WTC11 (cell line): ENCODE measurements around the gene TAC4. TPM values are rescaled to one million over a fixed set of nuclear protein-coding genes. Genes with fewer than 3 reads are reported as not detected.

ENCODE experiments used
- ATAC-seq: fragments of 200-7000 bp; cut with Tn5 transposase; 2 replicates; pipeline ENCODE4 v1.10.0; 2021; ENCODE audit warnings: mild to moderate bottlenecking, moderate library complexity
- CTCF ChIA-PET: fragments of 300-600 bp; sonication (Branson Sonifier 250); formaldehyde crosslinking; loops from one replicate; lab custom pipeline; 2021; ENCODE audit warnings: antibody characterized with exemption; lab: Charles Lee
- POLR2A ChIA-PET: fragments of 350-600 bp; sonication (Branson Sonifier 250); formaldehyde crosslinking; loops from one replicate; lab custom pipeline; 2021; ENCODE audit warnings: antibody characterized with exemption; lab: Charles Lee
- DNase-seq: peaks from one replicate; pipeline ENCODE4 v3.0.0; 2021; ENCODE audit warnings: low spot score
- H3K27ac Mint-ChIP-seq: 2 replicates; pipeline ENCODE4 v1.8.0; 2021; ENCODE audit warnings: mixed read lengths
- H3K27me3 Mint-ChIP-seq: 2 replicates; pipeline ENCODE4 v1.8.0; 2021; ENCODE audit warnings: low read depth, mild to moderate bottlenecking, moderate library complexity, mixed read lengths
- H3K36me3 Mint-ChIP-seq: 2 replicates; pipeline ENCODE4 v1.8.0; 2021; ENCODE audit warnings: mixed read lengths
- H3K4me1 Mint-ChIP-seq: 2 replicates; pipeline ENCODE4 v1.8.0; 2022; ENCODE audit warnings: mixed read lengths
- H3K4me3 Mint-ChIP-seq: 2 replicates; pipeline ENCODE4 v1.8.0; 2021; ENCODE audit warnings: mild to moderate bottlenecking, moderate library complexity, mixed read lengths
- H3K9me3 Mint-ChIP-seq: 2 replicates; pipeline ENCODE4 v1.8.0; 2021; ENCODE audit warnings: mixed read lengths
- ARID4B ChIP-seq: sonication (generic); formaldehyde crosslinking; IDR thresholded peaks from 2 replicates; pipeline ENCODE4 v1.8.0; 2023; ENCODE audit warnings: missing genetic modification reagents, mild to moderate bottlenecking, borderline replicate concordance
- ELF4 ChIP-seq: sonication (generic); formaldehyde crosslinking; IDR thresholded peaks from 2 replicates; pipeline ENCODE4 v1.8.1; 2022; ENCODE audit warnings: low read depth, mild to moderate bottlenecking, moderate library complexity, missing genetic modification reagents
- EMX1 ChIP-seq: fragments of 250-450 bp; sonication (Bioruptor Pico); IDR thresholded peaks from 2 replicates; pipeline ENCODE4 v1.8.0; 2021; ENCODE audit warnings: mild to moderate bottlenecking
- FOXP1 ChIP-seq: sonication (generic); formaldehyde crosslinking; IDR thresholded peaks from 2 replicates; pipeline ENCODE4 v1.8.0; 2022; ENCODE audit warnings: missing genetic modification reagents, mild to moderate bottlenecking, moderate library complexity, borderline replicate concordance
- HMGXB4 ChIP-seq: sonication (generic); formaldehyde crosslinking; IDR thresholded peaks from 2 replicates; pipeline ENCODE4 v1.8.1; 2023; ENCODE audit warnings: mild to moderate bottlenecking, moderate library complexity, missing genetic modification reagents
- IRF1 ChIP-seq: sonication (generic); formaldehyde crosslinking; IDR thresholded peaks from 2 replicates; pipeline ENCODE4 v1.8.0; 2023; ENCODE audit warnings: missing genetic modification reagents
- JUN ChIP-seq: sonication (generic); formaldehyde crosslinking; IDR thresholded peaks from 2 replicates; pipeline ENCODE4 v1.8.0; 2023; ENCODE audit warnings: mild to moderate bottlenecking, missing genetic modification reagents
- KAT7 ChIP-seq: sonication (generic); formaldehyde crosslinking; IDR thresholded peaks from 2 replicates; pipeline ENCODE4 v1.8.1; 2023; ENCODE audit warnings: missing genetic modification reagents, mild to moderate bottlenecking, borderline replicate concordance
- SOX15 ChIP-seq: fragments of 250-450 bp; sonication (Bioruptor Pico); IDR thresholded peaks from 2 replicates; pipeline ENCODE4 v1.9.0; 2021; ENCODE audit warnings: mild to moderate bottlenecking
- USF1 ChIP-seq: sonication (generic); formaldehyde crosslinking; IDR thresholded peaks from 2 replicates; pipeline ENCODE4 v1.8.0; 2022; ENCODE audit warnings: mild to moderate bottlenecking, missing genetic modification reagents
- ZNF121 ChIP-seq: sonication (generic); formaldehyde crosslinking; IDR thresholded peaks from 2 replicates; pipeline ENCODE4 v1.8.0; 2023; ENCODE audit warnings: missing genetic modification reagents
- ZNF317 ChIP-seq: sonication (generic); formaldehyde crosslinking; IDR thresholded peaks from 2 replicates; pipeline ENCODE4 v1.8.1; 2023; ENCODE audit warnings: low read depth, mild to moderate bottlenecking, moderate library complexity, missing genetic modification reagents, borderline replicate concordance
- ZNF532 ChIP-seq: fragments of 250-450 bp; sonication (Bioruptor Pico); IDR thresholded peaks from 2 replicates; pipeline ENCODE4 v1.9.0; 2021; ENCODE audit warnings: mild to moderate bottlenecking, borderline replicate concordance
- total RNA-seq: library from RNA; stranded (reverse); gene quantifications from 3 replicates; pipeline ENCODE4 v1.2.3, GENCODE V29; 2021

Gene TAC4
- total RNA-seq, 1 experiment from 2014 or later, result not detected

GRCh38 chr17:49891271-49891670 lies 43.4 kb upstream of the TAC4 start (continued):
- TF ChIP-seq ARID4B, result no peak
- TF ChIP-seq JUN (CRISPR knock-in tag), result no peak
- no peak for TF ChIP-seq EMX1 (CRISPR knock-in tag)
- no peak for TF ChIP-seq IRF1 (CRISPR knock-in tag)
- no peak for TF ChIP-seq KAT7
- TF ChIP-seq HMGXB4 (CRISPR knock-in tag), result no peak
- TF ChIP-seq ELF4 (CRISPR knock-in tag), result no peak
- TF ChIP-seq USF1 (CRISPR knock-in tag), result no peak
- no peak for TF ChIP-seq ZNF317 (CRISPR knock-in tag)

- H3K27me3 Mint-ChIP-seq, result peaks cover 55% of the 10 kb centered on the region
- peaks cover 24% of the 10 kb centered on the region for H3K4me1 Mint-ChIP-seq
- CTCF ChIA-PET, result interaction anchor here (0.7 to 2.9 kb wide), 16 partner anchors 8 to 334 kb away, joined by 3 to 18 read pairs (median 4); partner anchors contain the start of genes DLX3 and PDK2
- peak overlapping the region; percentile 60 for H3K4me3 Mint-ChIP-seq
- H3K9me3 Mint-ChIP-seq, result no peaks in the 10 kb centered on the region
- no peak overlapping the region for H3K27ac Mint-ChIP-seq
- ATAC-seq (peak; percentile 32), DNase-seq (no peak)
- no peaks in the 10 kb centered on the region for H3K36me3 Mint-ChIP-seq
- TF ChIP-seq ZNF532 (CRISPR knock-in tag) (no peak), SOX15 (CRISPR knock-in tag) (no peak), ZNF121 (CRISPR knock-in tag) (peak; percentile 21; the same call in 1 of the 2 replicates), FOXP1 (CRISPR knock-in tag) (no peak)
- POLR2A ChIA-PET, result no interaction called here
Observed at GRCh38 chr17:49890852-49891251, 43.0 kb upstream of the TAC4 start.
